ENCODE data around the gene COL16A1. TPM values are rescaled to one million over a fixed set of nuclear protein-coding genes. Genes with fewer than 3 reads are reported as not detected.

Gene COL16A1
- total RNA-seq, 1 donor from 2014 or later = 11.8 TPM

- Histone ChIP-seq H3K4me1 (peaks cover 2% of the 10 kb centered on the region), H3K4me3 (no peak overlapping the region), H3K27ac (no peak overlapping the region), H3K27me3 (ENCODE audit: low read depth) (no peaks in the 10 kb centered on the region), H3K9me3 (no peaks in the 10 kb centered on the region), H3K36me3 (no peaks in the 10 kb centered on the region)
- DNase-seq (no peak), ATAC-seq (no peak)
- TF ChIP-seq, protein P1, sequence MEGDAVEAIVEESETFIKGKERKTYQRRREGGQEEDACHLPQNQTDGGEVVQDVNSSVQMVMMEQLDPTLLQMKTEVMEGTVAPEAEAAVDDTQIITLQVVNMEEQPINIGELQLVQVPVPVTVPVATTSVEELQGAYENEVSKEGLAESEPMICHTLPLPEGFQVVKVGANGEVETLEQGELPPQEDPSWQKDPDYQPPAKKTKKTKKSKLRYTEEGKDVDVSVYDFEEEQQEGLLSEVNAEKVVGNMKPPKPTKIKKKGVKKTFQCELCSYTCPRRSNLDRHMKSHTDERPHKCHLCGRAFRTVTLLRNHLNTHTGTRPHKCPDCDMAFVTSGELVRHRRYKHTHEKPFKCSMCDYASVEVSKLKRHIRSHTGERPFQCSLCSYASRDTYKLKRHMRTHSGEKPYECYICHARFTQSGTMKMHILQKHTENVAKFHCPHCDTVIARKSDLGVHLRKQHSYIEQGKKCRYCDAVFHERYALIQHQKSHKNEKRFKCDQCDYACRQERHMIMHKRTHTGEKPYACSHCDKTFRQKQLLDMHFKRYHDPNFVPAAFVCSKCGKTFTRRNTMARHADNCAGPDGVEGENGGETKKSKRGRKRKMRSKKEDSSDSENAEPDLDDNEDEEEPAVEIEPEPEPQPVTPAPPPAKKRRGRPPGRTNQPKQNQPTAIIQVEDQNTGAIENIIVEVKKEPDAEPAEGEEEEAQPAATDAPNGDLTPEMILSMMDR (IDR thresholded peaks at IDR 0.05) = no peak
- intact Hi-C loops (cut with DNase I) = no loop called here
Measured at GRCh38 chr1:31675756-31676155, 28.1 kb downstream of the COL16A1 start.

DNA sequence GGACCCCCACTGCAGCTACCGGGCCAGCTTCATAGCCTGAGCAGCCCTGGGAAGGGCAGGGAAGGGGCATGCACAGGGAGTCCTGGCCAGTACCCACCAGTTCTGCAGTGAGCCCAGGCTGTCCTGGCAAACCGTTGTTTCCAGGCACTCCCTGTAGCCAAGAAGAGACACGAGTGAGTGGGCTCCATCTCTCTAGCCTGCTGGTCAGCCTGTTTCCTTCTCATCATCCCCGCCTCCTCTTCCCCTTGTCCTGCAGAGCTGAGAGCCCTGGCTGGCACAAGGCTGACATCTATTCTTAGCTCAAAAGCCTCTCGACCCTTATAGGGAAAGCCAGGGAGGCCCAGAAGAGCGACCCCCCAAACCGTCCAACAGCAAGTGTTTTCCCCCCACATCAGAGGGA, 28.7 kb downstream of the COL16A1 start:
- Histone ChIP-seq H3K27ac (no peak overlapping the region), H3K4me3 (no peak overlapping the region), H3K27me3 (ENCODE audit: low read depth) (no peaks in the 10 kb centered on the region), H3K9me3 (no peaks in the 10 kb centered on the region), H3K36me3 (no peaks in the 10 kb centered on the region), H3K4me1 (peaks cover 8% of the 10 kb centered on the region)
- ATAC-seq (no peak), DNase-seq (no peak)
- intact Hi-C loops (cut with DNase I) = no loop called here
- TF ChIP-seq, protein P1 (IDR thresholded peaks at IDR 0.05) = no peak

DNA sequence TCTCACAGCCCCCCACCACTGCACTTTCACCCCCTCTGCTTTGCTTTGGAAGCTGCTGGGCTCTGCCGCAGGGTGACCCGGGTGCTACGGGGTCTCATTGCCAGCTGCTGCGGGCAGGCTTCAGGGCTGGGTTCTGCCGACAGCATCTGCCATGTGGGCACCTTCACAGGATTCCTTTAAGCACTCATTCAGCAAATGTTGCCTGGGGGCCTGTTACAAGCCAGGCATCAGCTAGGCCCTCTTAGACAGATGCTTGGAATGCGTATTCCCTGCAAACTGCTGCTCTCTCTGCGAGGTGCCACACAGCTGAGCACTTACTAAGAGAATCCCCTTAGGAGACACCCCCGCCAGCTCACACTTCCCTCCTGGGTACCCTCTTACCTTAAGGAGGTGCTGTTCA, 29.2 kb downstream of the COL16A1 start:
- ATAC-seq (no peak), DNase-seq (no peak)
- H3K4me1 ChIP-seq = peaks cover 13% of the 10 kb centered on the region
- TF ChIP-seq, protein P1 (IDR thresholded peaks at IDR 0.05) = no peak
- no peak overlapping the region for H3K4me3 ChIP-seq
- intact Hi-C loops (cut with DNase I) = no loop called here
- no peak overlapping the region for H3K27ac ChIP-seq
- no peaks in the 10 kb centered on the region for H3K9me3 ChIP-seq
- no peaks in the 10 kb centered on the region for H3K27me3 ChIP-seq (ENCODE audit: low read depth)
- H3K36me3 ChIP-seq = no peaks in the 10 kb centered on the region

DNA sequence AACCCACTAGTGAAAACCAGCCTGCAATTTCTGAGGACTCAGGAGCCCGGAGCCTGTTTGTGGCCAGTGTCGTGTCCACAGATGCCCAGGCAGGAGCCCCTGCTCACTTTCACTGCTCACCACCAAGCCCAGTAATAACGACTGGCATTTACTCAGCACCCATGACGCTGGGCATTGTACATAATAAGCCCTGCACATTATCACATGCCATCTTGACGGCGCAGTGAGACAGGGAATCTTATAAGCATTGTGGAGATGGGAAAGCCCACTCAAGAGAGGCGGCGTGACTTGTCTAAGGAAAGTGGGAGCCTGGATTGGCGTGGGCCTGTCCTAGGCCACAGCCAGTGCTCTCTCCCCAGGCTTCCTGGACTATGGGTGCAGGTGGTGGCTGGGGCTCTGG, 30.4 kb downstream of the COL16A1 start:
- intact Hi-C loops (cut with DNase I) = no loop called here
- Histone ChIP-seq H3K36me3 (no peaks in the 10 kb centered on the region), H3K4me1 (peaks cover 16% of the 10 kb centered on the region), H3K9me3 (no peaks in the 10 kb centered on the region), H3K27ac (no peak overlapping the region), H3K27me3 (ENCODE audit: low read depth) (no peaks in the 10 kb centered on the region), H3K4me3 (no peak overlapping the region)
- ATAC-seq (no peak), DNase-seq (no peak)
- TF ChIP-seq, protein P1 (IDR thresholded peaks at IDR 0.05) = no peak

DNA sequence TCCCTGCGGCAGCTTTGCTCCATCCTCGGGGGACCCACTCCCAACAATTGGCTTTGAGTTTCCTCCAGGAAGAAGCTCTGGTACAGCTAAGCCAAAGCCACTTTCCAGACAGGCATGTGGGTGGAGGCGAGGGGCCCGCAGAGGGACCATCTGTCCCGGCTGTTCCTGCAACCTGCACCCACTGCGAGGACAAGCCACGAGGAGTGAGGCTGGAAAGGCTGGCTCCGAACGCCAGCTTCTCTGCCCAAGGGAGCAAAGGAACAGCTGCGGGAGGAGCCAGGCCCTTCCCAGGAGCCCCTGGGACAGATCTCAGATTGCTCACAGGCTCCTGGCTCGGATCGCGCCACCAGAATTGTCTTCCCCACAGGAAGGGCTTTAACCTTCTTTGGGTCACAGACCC, 30.8 kb downstream of the COL16A1 start:
- DNase-seq = no peak
- peaks cover 16% of the 10 kb centered on the region for H3K4me1 ChIP-seq
- ATAC-seq = no peak
- TF ChIP-seq, protein P1 (IDR thresholded peaks at IDR 0.05) = no peak
- intact Hi-C loops (cut with DNase I) = no loop called here
- no peak overlapping the region for H3K27ac ChIP-seq
- no peak overlapping the region for H3K4me3 ChIP-seq
- no peaks in the 10 kb centered on the region for H3K9me3 ChIP-seq
- no peaks in the 10 kb centered on the region for H3K36me3 ChIP-seq
- no peaks in the 10 kb centered on the region for H3K27me3 ChIP-seq (ENCODE audit: low read depth)
